Astrocyte (in vitro differentiated cells and primary cell): ENCODE results near the gene SPDYE3. TPM values are rescaled to one million over a fixed set of nuclear protein-coding genes. Genes with fewer than 3 reads are reported as not detected.

Experiments used
- DNase-seq: peaks from one replicate; pipeline ENCODE4 v3.0.0-alpha.2; 2010; ENCODE audit warnings: low read depth
- FAIRE-seq: peaks from 2 replicates; lab custom pipeline; 2011; peaks lifted over from hg19 to GRCh38; lab: Jason Lieb, UNC
- H2AFZ ChIP-seq: 2 replicates; pipeline ENCODE4 v1.6.0; 2012; ENCODE audit warnings: low read depth, low read length, inconsistent platforms
- H3K27ac ChIP-seq: 2 replicates; pipeline ENCODE4 v1.5.1; 2011; ENCODE audit warnings: low read depth, low read length, inconsistent platforms
- H3K27me3 ChIP-seq: 2 replicates; pipeline ENCODE4 v1.6.0; 2011; ENCODE audit warnings: low read length, inconsistent platforms; ENCODE audit not compliant: insufficient read depth
- H3K36me3 ChIP-seq: 2 replicates; pipeline ENCODE4 v1.5.1; 2011; ENCODE audit warnings: low read length, inconsistent platforms; ENCODE audit not compliant: insufficient read depth
- H3K4me1 ChIP-seq: 2 replicates; pipeline ENCODE4 v1.5.1; 2011; ENCODE audit warnings: low read length, inconsistent platforms; ENCODE audit not compliant: insufficient read depth
- H3K4me2 ChIP-seq: 2 replicates; pipeline ENCODE4 v1.6.0; 2012; ENCODE audit warnings: low read length, inconsistent platforms
- H3K4me3 ChIP-seq: 2 replicates; pipeline ENCODE4 v1.5.1; 2011; ENCODE audit warnings: low read depth, mild to moderate bottlenecking, low read length, inconsistent platforms; ENCODE audit not compliant: insufficient read depth
- H3K79me2 ChIP-seq: 2 replicates; pipeline ENCODE4 v1.6.0; 2012; ENCODE audit warnings: mild to moderate bottlenecking, low read length, inconsistent platforms; ENCODE audit not compliant: insufficient read depth
- H3K9ac ChIP-seq: 2 replicates; pipeline ENCODE4 v1.6.0; 2012; ENCODE audit warnings: mild to moderate bottlenecking, low read length, inconsistent platforms
- H3K9me3 ChIP-seq: 2 replicates; pipeline ENCODE4 v1.5.1; 2012; ENCODE audit warnings: low read depth, mild to moderate bottlenecking, low read length, inconsistent platforms; ENCODE audit not compliant: insufficient read depth
- H4K20me1 ChIP-seq: 2 replicates; pipeline ENCODE4 v1.6.0; 2012; ENCODE audit warnings: low read length, inconsistent platforms; ENCODE audit not compliant: insufficient read depth
- H3K27ac Mint-ChIP-seq: one replicate; pipeline ENCODE4 v1.8.0; 2021; ENCODE audit warnings: mild to moderate bottlenecking, mixed read lengths; ENCODE audit not compliant: unreplicated experiment
- H3K27me3 Mint-ChIP-seq: one replicate; pipeline ENCODE4 v1.8.0; 2021; ENCODE audit warnings: low read depth, mixed read lengths; ENCODE audit not compliant: unreplicated experiment
- H3K36me3 Mint-ChIP-seq: one replicate; pipeline ENCODE4 v1.8.0; 2021; ENCODE audit warnings: low read depth, mixed read lengths; ENCODE audit not compliant: unreplicated experiment
- H3K4me1 Mint-ChIP-seq: one replicate; pipeline ENCODE4 v1.8.0; 2021; ENCODE audit warnings: low read depth, mixed read lengths; ENCODE audit not compliant: unreplicated experiment
- H3K4me3 Mint-ChIP-seq: one replicate; pipeline ENCODE4 v1.8.0; 2021; ENCODE audit warnings: mild to moderate bottlenecking, moderate library complexity, mixed read lengths; ENCODE audit not compliant: unreplicated experiment
- H3K9me3 Mint-ChIP-seq: one replicate; pipeline ENCODE4 v1.8.0; 2021; ENCODE audit warnings: mild to moderate bottlenecking, mixed read lengths; ENCODE audit not compliant: unreplicated experiment
- EZH2 ChIP-seq: IDR thresholded peaks from 2 replicates; pipeline ENCODE4 v1.6.1; 2012; ENCODE audit warnings: mild to moderate bottlenecking, low read length, inconsistent platforms; ENCODE audit not compliant: insufficient read depth
- total RNA-seq: library from RNA; stranded (reverse); gene quantifications from 2 replicates; pipeline ENCODE4 v1.2.1, GENCODE V29; 2021
- TF ChIP-seq, protein P1 (sequence below): IDR thresholded peaks from 2 replicates; pipeline ENCODE4 v1.5.1; 2011; ENCODE audit warnings: low read depth, mild to moderate bottlenecking, inconsistent platforms, low read length, moderate library complexity; ENCODE audit not compliant: insufficient read depth

SPDYE3 gene
- total RNA-seq, 1 donor from 2014 or later, result not detected

DNA sequence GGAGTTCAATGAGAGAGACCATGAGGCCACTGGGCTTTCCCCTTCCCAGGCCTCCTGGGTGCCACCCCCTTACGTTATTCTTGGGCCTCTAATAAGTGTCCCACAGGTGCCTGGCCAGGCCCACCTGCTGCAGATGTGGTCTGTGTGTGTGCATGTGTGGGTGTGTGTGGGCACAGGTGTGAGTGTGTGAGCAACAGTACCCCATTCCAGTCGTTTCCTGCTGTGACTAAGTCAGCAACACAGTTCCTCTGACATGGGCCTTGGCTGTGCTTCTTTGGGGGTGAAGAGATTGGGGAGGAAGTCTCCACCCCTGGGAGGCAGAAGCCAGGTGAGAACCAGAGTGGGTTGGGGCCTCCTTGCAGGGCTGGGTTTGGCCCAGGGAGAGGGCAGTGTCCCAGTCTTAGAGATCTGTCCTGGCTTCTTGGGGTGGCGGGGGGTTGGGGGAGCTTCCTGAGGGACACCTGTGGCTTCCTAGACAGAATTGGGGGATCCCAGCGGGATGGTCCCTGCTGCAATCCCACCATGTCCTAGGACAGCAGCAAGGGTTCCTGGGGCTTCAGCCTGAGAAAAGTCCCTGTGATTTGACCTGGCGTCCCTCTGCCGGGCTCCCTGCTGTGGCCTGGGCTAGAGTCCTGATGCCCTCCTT, 46.3 kb downstream of the SPDYE3 start:
- H3K9ac ChIP-seq, result no peak overlapping the region
- FAIRE-seq, result no peak
- H3K36me3 Mint-ChIP-seq, result peaks cover 19% of the 10 kb centered on the region
- H3K27me3 Mint-ChIP-seq, result no peaks in the 10 kb centered on the region
- no peak overlapping the region for H2AFZ ChIP-seq
- DNase-seq, result no peak
- H3K27ac ChIP-seq, result no peak overlapping the region
- peaks cover 30% of the 10 kb centered on the region for H3K36me3 ChIP-seq
- no peak overlapping the region for H3K4me2 ChIP-seq
- H3K27me3 ChIP-seq, result no peaks in the 10 kb centered on the region
- no peaks in the 10 kb centered on the region for H3K9me3 Mint-ChIP-seq
- H3K9me3 ChIP-seq, result no peaks in the 10 kb centered on the region
- no peak overlapping the region for H3K4me3 Mint-ChIP-seq
- no peaks in the 10 kb centered on the region for H3K79me2 ChIP-seq
- TF ChIP-seq EZH2, result no peak
- TF ChIP-seq, protein P1, sequence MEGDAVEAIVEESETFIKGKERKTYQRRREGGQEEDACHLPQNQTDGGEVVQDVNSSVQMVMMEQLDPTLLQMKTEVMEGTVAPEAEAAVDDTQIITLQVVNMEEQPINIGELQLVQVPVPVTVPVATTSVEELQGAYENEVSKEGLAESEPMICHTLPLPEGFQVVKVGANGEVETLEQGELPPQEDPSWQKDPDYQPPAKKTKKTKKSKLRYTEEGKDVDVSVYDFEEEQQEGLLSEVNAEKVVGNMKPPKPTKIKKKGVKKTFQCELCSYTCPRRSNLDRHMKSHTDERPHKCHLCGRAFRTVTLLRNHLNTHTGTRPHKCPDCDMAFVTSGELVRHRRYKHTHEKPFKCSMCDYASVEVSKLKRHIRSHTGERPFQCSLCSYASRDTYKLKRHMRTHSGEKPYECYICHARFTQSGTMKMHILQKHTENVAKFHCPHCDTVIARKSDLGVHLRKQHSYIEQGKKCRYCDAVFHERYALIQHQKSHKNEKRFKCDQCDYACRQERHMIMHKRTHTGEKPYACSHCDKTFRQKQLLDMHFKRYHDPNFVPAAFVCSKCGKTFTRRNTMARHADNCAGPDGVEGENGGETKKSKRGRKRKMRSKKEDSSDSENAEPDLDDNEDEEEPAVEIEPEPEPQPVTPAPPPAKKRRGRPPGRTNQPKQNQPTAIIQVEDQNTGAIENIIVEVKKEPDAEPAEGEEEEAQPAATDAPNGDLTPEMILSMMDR, result no peak
- no peak overlapping the region for H3K4me3 ChIP-seq
- H3K4me1 ChIP-seq, result no peaks in the 10 kb centered on the region
- no peaks in the 10 kb centered on the region for H3K4me1 Mint-ChIP-seq
- H4K20me1 ChIP-seq, result peaks cover 27% of the 10 kb centered on the region
- no peak overlapping the region for H3K27ac Mint-ChIP-seq

DNA sequence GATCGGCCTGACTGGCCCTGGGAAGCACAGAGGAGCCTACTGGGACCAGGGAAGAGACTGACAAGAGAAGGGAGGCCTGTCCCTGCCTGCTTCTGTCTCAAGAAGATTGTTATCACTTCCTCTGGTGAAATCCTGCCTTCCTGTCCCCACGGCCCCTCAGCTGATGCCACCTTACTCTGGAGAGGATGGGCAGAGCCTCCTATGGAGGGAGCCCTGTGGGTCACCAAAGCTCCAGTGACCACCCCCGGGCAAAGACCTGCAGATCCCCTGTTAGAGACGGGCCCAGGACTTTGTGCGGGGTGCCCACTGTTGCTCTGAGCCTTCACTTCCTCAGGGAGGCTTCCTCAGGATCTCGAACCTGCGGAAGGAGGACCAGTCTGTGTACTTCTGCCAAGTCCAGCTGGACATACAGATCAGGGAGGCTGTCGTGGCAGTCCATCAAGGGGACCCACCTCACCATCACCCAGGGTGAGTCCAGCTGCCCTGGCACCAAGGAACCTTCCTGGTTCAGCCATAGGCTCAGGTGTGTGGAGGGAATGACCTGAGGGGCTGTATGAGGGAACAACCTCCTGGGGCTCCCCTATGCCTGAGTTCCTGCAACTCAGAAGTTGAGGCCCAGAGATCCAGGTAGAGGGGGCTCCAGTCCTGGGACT, 49.0 kb downstream of the SPDYE3 start:
- Histone ChIP-seq H3K4me3 (no peak overlapping the region), H3K9ac (no peak overlapping the region), H3K4me2 (no peak overlapping the region), H4K20me1 (peaks cover 19% of the 10 kb centered on the region), H3K4me1 (no peaks in the 10 kb centered on the region), H3K79me2 (no peaks in the 10 kb centered on the region), H3K27ac (no peak overlapping the region), H3K9me3 (no peaks in the 10 kb centered on the region), H3K27me3 (no peaks in the 10 kb centered on the region), H2AFZ (no peak overlapping the region), H3K36me3 (peaks cover 35% of the 10 kb centered on the region)
- Mint-ChIP-seq H3K27ac (no peak overlapping the region), H3K4me1 (no peaks in the 10 kb centered on the region), H3K4me3 (no peak overlapping the region), H3K27me3 (no peaks in the 10 kb centered on the region), H3K36me3 (peaks cover 22% of the 10 kb centered on the region), H3K9me3 (no peaks in the 10 kb centered on the region)
- no peak for FAIRE-seq
- TF ChIP-seq, protein P1, result no peak
- DNase-seq, result no peak

DNA sequence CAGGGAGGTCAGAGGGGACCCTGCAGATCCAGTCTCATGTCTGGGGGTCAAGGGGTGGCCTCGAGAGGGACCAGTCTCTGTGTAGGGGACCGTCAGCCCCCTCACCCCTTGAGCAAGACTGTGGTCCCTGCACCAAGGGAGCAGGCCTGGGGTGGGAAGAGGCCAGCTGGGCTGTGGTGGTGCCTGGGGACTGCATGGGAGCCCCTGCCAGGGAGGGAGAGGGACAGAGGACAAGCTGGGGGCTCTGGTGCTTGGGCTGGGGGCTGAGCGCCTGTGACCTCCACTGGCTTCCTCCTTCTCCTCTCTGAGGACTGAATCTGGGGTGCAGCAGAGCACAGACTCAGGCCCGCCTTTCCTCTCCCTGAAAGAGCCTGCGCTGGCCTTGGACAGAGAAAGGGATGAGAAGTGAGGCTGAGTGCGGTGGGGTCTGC, 49.6 kb downstream of the SPDYE3 start:
- Histone ChIP-seq H4K20me1 (peaks cover 19% of the 10 kb centered on the region), H2AFZ (no peak overlapping the region), H3K4me1 (no peaks in the 10 kb centered on the region), H3K27me3 (no peaks in the 10 kb centered on the region), H3K9me3 (no peaks in the 10 kb centered on the region), H3K9ac (no peak overlapping the region), H3K4me3 (no peak overlapping the region), H3K36me3 (peaks cover 41% of the 10 kb centered on the region), H3K27ac (no peak overlapping the region), H3K4me2 (no peak overlapping the region), H3K79me2 (no peaks in the 10 kb centered on the region)
- Mint-ChIP-seq H3K4me3 (no peak overlapping the region), H3K4me1 (no peaks in the 10 kb centered on the region), H3K9me3 (no peaks in the 10 kb centered on the region), H3K27ac (no peak overlapping the region), H3K36me3 (peaks cover 26% of the 10 kb centered on the region), H3K27me3 (no peaks in the 10 kb centered on the region)
- TF ChIP-seq EZH2, result no peak
- TF ChIP-seq, protein P1, result no peak
- FAIRE-seq, result no peak
- no peak for DNase-seq
